Measurements from ENCODE around the gene KCTD17.
A peak's percentile ranks its signal among the peaks of the same experiment; 100 is the strongest.

The KCTD17 gene

GRCh38 chr22:37077802-37078448 is 26.4 kb downstream of the KCTD17 start:
- peak; percentile 46 for DNase-seq

- no peak for DNase-seq
Measured at GRCh38 chr22:37079158-37079557, 27.6 kb downstream of the KCTD17 start.

- no peak for DNase-seq
Measured at GRCh38 chr22:37079668-37080171, 28.2 kb downstream of the KCTD17 start.

GRCh38 chr22:37080438-37080837 is 28.9 kb downstream of the KCTD17 start:
- no peak for DNase-seq

GRCh38 chr22:37080838-37081237 is 29.3 kb downstream of the KCTD17 start:
- DNase-seq: no peak

- no peak for DNase-seq
Measured at GRCh38 chr22:37082251-37082873, 30.8 kb downstream of the KCTD17 start.

GRCh38 chr22:37083914-37084313 is 32.4 kb downstream of the KCTD17 start:
- no peak for DNase-seq

- no peak for DNase-seq
Measured at GRCh38 chr22:37084385-37084784, 32.8 kb downstream of the KCTD17 start.

GRCh38 chr22:37086184-37086583 is 34.6 kb downstream of the KCTD17 start:
- DNase-seq: no peak

- DNase-seq: no peak
Measured at GRCh38 chr22:37088108-37088605, 36.6 kb downstream of the KCTD17 start.

- no peak for DNase-seq
Measured at GRCh38 chr22:37088750-37089408, 37.3 kb downstream of the KCTD17 start.

GRCh38 chr22:37089434-37089833 is 37.9 kb downstream of the KCTD17 start:
- DNase-seq: no peak

GRCh38 chr22:37090920-37091695 is 39.6 kb downstream of the KCTD17 start:
- DNase-seq: no peak

GRCh38 chr22:37091994-37092393 is 40.5 kb downstream of the KCTD17 start:
- no peak for DNase-seq

- no peak for DNase-seq
Measured at GRCh38 chr22:37092997-37093396, 41.5 kb downstream of the KCTD17 start.

GRCh38 chr22:37094239-37094638 is 42.7 kb downstream of the KCTD17 start:
- no peak for DNase-seq

GRCh38 chr22:37095113-37095512 is 43.6 kb downstream of the KCTD17 start:
- no peak for DNase-seq

- no peak for DNase-seq
Measured at GRCh38 chr22:37097346-37097745, 45.8 kb downstream of the KCTD17 start.

GRCh38 chr22:37098976-37099591 is 47.5 kb downstream of the KCTD17 start:
- DNase-seq: no peak

GRCh38 chr22:37100589-37101127 is 49.1 kb downstream of the KCTD17 start:
- DNase-seq: no peak

GRCh38 chr22:37101311-37102066 is 49.9 kb downstream of the KCTD17 start:
- no peak for DNase-seq
